SKM-1 (cell line): Measurements from ENCODE around the gene TRIM74.
"Not testable (repeated sequence)": the region's sequence is repeated elsewhere in the genome, so short reads cannot be mapped to it uniquely, and the experiment has no call there.

Experiments
- DNase-seq: peaks from one replicate; lab custom pipeline; 2025; ENCODE audit not compliant: unreplicated experiment; lab: John Stamatoyannopoulos, UW

TRIM74 gene

DNA sequence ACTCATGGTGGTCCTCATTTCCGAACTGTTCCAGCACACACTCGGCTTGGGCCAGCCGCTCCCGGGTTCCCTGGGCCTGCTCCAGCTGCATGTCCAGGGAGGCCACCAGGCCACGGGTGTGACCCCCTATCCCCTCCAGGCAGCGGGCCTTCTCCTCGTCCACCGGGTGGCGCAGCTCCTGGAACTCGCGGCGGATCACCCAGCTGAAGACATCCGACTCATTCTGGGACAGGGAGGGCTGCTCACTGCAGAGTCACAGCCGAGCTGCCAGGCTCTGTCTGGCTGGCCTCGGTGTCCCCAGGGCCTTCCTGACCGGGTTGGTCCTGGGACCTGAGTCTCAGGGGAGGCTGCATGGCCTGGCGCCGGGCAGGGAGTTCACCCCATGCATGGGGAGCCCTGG lies 9.2 kb downstream of the TRIM74 start:
- not testable (repeated sequence) for DNase-seq

DNA sequence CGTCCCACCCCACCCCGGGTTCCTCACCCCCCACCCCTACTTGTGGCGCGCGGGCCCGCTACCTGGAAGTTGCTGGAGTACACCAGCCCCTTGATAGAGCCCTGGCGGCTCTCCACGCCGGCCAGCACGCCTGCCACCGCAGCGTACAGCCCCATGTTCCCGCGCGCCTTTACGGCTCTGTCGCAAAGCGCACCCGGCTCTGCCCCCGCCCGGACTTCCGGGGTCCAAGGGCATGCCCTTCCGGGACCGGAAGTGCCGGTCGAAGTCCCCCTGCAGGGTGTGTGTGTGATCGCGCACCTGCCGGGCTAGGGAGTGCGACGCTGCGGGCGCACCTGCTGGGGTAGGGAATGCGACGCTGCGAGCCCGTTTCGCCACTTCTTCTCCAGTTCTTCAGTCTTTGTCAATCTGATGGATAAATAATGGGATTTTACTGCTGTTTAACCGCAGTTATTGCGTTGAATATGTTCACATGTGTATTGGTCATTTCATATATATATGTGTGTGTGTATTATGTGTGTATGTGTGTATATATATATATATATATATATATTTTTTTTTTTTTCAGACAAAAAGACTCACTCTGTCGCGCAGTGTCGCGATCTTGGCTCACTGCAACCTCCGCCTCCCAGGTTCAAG lies 14.6 kb downstream of the TRIM74 start:
- not testable (repeated sequence) for DNase-seq

DNA sequence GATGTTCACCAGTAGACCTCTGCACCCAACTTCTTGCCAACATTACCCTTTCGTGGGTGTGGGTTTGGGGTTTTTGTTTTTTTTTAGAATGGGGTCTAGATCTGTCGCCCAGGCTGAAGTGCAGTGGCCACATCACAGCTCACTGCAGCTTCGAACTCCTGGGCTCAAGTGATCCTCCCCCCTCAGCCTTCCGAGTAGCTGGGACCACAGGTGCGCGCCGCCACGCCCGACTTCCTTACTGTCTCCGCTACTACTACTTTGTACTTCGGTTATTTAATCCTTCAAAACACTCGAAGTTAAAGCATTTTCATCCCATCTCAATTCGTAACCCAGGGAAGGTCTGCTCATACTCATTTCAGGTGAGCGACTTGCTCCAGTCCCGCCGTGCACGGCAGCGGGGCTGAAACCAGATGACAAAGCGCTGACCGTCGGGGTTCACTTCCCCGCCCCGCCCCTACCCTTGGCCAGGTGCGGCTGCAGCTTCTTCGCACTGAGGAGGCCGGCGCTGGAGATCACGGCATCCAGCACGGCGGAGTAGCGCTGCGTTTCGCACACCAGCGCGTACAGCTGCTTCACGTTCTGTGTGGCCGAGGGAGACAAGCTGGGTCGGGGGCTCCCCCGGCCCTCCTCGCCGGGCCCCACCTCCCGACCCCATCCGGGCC lies 15.2 kb downstream of the TRIM74 start:
- DNase-seq, result not testable (repeated sequence)

DNA sequence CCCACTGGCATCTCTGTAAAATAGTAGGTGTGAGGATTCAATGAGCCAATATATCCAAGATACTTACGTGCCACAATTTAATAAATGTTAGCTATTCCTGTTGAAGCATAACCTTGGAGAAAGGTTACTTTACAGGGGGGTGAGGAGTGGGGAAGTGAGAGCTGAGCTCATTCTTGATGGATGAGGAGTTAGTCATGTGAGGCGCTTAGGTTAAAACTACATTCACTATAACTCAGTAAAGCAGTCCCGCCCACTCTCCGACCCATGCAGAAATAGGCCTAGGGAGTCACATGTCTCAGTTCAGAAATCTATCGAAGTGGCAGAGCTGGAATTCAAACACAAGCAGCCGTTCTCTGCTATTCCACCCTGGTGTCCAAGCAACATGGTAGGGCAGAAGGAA lies 18.8 kb downstream of the TRIM74 start:
- DNase-seq, result not testable (repeated sequence)

DNA sequence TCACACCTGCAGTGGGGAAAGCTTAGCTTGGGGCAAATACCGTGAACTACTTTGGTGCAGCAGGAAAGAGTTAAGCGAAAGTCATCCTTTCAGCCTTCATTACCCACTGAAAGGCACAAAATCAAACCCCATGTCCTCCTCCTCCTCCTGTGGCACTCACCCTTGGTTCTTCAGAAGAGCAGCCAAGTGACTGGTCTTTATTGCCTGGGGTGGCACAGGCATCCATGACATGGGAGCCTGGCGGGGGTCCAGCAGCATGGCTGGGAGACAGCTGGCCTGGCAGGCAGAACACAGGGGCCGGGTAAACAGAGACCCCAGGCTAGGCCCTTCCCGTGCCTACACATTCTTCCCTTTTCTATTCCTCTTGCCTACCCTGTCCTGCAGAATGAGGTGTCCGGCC lies 19.6 kb downstream of the TRIM74 start:
- not testable (repeated sequence) for DNase-seq

DNA sequence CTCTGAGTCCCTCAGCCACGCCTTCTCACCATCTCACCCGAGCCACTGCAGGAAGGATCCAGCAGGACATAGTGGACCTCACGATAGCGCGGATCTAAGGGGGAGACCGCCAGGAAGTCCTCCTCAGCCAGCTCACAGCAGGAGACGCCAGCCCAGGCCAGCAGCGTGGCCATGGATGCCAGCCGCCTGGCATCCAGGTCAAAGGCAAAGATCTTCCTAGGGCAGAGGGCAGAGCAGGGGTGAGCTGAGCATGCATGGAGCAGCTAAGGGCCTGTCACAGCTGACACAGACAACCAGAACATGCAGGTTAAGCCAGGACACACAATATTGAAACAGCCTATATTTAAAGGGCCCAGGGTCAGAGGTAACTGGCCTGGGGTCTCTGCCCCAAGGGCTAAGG lies 20.0 kb downstream of the TRIM74 start:
- DNase-seq, result not testable (repeated sequence)

DNA sequence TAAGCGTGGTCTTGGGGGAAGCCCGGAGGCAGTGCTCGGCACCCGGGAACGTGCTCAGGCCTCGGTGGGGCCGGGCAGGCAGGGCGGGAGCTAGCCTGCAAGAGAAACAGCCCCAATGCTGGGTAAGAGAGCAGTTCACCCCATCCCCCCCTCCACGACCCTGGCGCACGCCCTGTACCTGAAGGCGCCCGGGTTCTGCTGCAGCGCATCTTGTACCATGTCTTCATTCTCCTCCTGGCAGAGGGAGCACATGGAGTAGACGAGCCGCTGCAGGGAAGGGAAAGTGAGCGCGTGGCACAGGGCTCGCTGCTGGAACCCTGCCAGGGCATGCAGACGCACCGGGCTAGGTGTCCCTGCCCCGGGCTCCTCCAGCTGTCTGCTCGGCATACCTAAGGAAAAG lies 20.6 kb downstream of the TRIM74 start:
- DNase-seq, result not testable (repeated sequence)

DNA sequence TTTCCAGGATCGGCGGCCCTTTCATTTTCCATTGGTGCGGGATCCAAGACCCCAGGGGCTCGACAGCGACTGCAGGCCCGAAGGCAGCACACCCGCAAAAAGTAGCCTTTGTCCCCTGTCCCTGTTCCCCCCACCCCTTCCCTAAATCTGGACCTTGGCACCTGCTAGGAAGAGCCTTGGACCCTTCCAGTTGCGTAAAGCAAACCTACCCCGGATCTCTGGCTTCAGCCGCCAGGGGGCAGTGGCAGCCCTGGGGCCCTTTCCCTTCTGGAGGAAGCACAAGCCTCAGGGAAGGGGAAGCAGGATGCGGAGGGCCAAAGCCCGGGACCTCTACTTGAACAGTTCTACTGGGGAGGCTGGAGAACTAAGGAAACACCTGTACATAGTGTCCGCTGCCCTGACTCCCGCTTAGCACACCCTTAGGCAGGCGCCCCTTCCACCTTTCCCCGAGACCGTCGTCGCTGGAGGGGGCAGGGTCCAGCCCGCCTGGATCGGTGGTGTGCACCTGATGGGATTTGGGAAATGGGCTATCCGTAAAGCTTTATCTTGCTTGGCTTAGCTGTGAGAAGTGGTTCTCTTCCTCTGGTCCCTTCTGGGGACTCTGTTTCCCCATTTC lies 23.0 kb downstream of the TRIM74 start:
- not testable (repeated sequence) for DNase-seq

DNA sequence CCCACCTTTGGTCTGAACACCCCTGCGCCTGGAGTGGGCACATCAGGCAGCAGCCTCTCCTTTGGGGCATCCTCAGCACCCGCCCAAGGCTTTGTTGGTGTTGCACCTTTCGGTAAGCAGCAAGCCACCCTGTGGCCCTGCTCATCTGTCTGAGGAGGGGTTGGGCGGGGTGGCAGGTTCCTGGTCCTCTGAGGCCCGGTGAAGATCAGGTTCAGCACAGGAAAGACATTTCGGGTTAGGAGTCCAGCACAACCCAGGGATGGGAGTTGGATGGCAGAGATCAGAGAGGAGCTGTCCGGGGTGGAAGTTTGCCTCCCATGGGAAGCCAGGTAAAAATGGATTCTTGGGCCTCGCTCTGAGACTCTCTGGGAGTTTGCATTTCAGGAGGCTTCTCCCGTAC lies 23.7 kb downstream of the TRIM74 start:
- DNase-seq, result not testable (repeated sequence)

DNA sequence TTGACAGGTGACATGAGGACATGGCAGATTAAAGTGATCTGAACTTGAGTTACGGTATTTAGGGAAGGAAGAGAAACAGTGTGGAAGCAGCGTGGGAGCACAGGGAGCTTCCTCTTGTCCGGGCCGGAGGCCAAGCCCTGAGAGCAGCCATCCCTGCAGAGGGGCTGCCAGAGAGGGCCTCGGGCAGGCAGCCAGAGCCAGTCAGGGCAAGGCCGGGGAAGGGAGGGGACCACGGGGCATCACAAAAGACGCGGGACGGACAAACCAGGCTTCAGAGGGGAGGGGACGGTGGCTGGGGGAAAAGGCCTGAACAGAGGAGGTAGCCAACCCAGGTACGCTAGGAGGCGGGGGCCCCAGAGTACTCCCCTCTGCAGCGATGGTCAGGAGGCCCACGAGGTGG lies 24.3 kb downstream of the TRIM74 start:
- not testable (repeated sequence) for DNase-seq

DNA sequence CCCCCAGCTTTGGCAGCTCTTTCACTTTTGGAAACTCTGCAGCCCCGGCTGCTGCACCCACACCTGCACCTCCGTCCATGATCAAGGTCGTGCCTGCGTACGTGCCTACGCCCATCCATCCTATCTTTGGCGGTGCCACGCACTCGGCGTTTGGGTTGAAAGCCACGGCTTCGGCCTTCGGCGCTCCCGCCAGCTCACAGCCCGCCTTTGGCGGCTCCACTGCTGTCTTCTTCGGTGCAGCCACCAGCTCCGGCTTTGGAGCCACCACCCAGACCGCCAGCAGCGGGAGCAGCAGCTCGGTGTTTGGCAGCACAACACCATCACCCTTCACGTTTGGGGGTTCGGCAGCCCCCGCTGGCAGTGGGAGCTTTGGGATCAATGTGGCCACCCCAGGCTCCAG lies 26.3 kb downstream of the TRIM74 start:
- DNase-seq, result not testable (repeated sequence)

DNA sequence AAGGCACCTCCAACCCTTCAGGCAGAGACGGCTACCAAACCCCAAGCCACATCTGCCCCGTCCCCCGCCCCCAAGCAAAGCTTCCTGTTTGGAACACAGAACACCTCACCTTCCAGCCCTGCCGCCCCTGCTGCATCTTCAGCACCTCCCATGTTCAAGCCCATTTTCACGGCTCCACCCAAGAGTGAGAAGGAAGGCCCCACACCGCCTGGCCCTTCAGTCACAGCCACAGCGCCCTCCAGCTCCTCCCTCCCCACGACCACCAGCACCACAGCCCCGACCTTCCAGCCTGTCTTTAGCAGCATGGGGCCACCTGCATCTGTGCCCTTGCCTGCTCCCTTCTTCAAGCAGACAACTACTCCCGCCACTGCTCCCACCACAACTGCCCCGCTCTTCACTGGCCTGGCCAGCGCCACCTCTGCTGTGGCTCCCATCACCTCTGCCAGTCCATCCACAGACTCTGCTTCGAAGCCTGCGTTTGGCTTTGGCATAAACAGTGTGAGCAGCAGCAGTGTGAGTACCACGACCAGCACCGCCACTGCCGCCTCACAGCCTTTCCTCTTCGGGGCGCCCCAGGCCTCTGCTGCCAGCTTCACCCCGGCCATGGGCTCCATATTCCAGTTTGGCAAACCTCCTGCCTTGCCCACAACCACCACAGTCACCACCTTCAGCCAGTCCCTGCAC lies 27.1 kb downstream of the TRIM74 start:
- DNase-seq, result not testable (repeated sequence)

DNA sequence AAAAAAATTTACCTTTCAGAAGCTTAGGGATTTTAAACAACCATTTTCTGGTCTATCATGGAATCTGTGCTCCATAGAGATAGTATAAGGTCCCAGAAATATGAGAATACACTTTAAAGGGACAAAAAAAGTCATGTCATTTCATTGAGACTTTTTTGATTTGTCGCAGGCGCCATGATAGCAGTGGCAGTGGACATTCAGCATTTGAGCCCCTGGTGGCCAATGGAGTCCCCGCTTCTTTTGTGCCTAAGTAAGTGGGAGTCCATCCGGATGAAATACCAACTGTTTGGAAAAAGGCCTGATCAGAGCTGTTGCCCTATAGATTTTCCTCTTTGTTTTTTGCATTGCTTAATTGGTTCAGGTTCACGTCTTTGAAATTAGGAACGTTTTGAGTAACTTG lies 41.0 kb downstream of the TRIM74 start:
- DNase-seq, result not testable (repeated sequence)

DNA sequence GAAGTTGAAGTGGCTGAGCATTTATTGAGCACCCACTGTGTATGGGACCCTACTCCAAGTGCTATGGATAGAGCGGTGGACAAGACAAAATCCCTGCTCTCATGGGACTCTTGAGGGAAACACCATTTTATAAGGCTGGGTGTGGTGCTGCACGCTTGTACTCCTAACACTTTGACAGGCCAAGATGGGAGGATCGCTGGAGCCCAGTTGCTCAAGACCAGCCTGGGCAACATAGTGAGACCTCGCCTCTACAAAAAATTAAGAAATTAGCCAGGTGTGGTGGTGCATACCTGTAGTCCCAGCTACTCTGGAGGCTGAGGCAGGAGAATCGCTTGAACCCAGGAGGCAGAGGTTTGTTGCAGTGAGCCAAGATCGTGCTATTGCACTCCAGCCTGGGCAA lies 41.5 kb downstream of the TRIM74 start:
- DNase-seq, result not testable (repeated sequence)

DNA sequence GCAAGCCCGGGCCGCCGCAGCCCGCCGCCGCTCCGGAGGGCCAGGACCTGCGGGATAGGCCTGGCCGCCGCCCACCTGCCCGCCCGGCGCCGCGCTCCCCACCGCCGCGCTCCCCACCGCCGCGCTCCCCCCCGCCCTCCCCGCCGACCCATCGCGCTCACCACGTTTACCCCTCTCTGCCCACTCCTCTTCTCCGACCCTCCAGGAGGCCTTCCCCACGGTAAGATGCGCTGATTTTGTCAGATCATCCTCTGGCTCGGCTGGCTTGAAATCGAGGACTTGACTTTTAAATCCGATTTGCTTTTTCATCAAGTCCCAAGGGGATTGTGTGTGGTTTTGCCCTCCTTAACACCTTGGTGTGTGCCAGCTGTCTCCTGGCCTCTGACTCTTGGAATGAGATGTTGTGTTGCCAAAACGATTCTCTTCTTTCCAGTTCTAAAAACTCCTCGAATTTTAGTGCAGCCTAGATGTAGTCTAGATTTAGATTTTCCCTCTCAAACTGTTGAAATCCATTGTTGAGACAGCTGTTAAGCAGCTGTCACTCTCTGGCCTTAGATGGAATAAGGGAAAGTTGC lies 43.6 kb downstream of the TRIM74 start:
- no peak for DNase-seq

DNA sequence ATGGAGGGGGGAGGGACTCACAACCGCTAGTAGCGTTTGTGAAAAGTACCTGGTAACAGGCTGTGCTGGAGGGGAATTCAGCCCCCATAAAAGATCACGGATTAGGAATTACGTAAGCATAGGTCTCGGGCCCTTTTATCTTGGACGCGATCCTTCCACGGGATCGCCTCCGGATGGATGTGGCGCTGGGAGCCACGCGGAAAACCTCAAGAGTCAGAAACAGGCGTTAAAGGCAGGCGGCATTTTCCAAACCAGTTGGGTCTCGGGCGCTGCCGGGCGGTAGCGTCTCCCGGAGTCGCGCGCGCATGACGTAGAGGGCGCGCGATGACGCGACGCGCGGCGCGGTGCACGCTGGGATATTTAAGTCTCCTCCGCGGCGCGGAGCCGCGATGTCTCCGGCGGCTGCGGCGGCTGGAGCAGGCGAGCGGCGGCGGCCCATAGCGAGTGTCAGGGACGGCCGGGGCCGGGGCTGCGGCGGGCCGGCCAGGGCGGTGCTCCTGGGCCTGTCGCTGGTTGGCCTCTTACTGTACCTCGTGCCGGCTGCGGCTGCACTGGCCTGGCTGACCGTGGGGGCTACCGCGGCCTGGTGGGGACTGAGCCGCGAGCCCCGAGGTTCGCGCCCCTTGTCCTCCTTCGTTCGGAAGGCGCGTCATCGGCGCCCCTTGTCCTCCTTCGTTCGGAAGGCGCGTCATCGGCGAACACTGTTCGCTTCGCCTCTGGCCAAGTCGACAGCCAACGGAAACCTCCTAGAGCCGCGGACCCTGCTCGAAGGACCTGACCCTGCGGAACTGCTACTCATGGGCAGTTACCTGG lies 44.3 kb downstream of the TRIM74 start, which contains the start of gene POM121:
Gene POM121, plus strand, starts transcription at position 363 of the 813 bp plus-strand sequence. Its CDS starts 27 bp downstream, at position 390.
- DNase-seq, result peak; percentile 40

DNA sequence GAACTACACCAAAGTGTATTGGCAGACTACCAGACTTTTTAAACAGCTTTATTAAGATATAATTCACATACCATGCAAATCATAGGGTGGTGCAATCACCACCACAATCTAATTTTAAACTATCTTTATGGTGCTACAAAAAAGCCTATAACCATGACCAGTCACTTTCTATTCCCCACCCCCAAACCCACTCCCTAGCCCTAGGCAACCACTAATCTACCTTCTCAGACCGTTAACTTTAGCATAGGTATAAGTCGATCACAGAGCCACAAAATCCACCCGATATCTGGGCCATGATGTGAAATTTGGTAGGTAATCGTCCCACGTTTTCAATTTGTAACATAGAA lies 44.9 kb downstream of the TRIM74 start:
- DNase-seq, result no peak

DNA sequence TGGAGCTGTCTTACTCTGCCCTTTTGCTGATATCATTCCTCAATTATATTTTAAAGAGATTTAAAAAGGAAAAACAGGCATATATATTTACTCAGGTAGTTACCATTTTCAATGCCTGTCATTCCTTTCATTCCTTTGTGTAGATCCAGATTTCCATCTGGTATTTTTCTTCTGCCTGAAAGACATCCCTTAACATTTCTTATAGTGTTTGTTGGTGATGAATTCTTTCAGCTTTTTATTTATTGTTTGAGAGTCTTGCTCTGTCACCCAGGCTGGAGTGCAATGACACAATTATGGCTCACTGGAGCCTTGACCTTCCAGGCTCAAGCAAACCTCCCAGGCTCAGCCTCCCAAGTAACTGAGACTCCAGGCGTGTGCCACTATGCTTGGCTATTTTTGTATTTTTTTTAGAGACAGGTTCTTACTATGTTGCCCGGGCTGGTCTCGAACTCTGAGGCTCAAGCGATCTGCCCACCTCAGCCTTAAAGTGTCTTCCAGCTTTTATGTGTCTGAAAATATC lies 50.0 kb downstream of the TRIM74 start:
- no peak for DNase-seq

DNA sequence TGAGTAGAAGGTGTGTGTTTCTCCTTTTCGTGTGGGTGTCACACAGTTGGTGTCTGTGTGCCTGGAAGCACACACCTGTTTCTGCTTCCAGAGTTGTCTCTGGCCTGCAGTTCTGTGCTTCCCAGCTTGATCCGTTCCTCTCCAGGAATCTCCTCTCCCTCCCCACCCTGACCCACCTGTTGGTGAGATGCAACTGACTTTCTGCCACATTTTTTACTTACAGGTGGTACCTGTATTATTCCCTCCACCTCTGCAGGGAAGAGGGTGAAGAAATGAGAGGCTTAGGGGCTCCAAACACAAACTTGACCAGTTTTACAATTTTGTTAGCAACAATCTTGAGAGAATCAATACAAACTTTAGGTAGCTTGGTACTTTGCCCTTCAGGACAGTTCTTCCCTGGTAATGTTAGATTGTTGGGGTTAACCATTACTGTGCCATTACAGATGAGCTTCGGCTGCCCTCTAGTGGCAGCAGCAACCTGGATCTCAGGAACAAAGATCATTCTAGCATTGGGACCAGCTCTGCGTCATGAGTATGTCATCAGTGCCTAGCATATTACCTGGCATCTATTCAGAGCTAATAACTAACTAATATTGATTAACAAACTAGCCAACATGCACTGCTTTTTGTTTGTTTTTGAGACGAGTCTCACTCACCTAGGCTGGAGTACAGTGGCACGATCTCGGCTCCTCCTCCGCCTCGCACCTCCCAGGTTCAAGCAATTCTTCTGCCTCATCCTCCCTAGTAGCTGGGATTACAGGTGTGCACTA lies 54.3 kb downstream of the TRIM74 start:
- not testable (repeated sequence) for DNase-seq
